PFSK-1 (cell line): ENCODE results near the gene CDIPT.

Experiments
- POLR2AphosphoS5 ChIP-seq: IDR thresholded peaks from 2 replicates; pipeline ENCODE4 v1.6.1; 2012; ENCODE audit warnings: low read depth, mild to moderate bottlenecking, control low read depth, low read length, moderate library complexity
- SIN3A ChIP-seq: IDR thresholded peaks from 2 replicates; pipeline ENCODE4 v1.6.1; 2012; ENCODE audit warnings: mild to moderate bottlenecking, low read length, moderate library complexity, borderline replicate concordance; ENCODE audit not compliant: insufficient read depth
- TAF1 ChIP-seq: IDR thresholded peaks from 2 replicates; pipeline ENCODE4 v1.6.1; 2012; ENCODE audit warnings: low read length, control low read depth, borderline replicate concordance; ENCODE audit not compliant: insufficient read depth
- TF ChIP-seq, protein P1 (sequence below), 2 experiments: IDR thresholded peaks; 2 replicates each; pipeline versions ENCODE4 v1.6.1 to v1.8.0; 2011 to 2012; ENCODE audit warnings: low read depth in 2 of 2, low read length in 2 of 2, control low read depth in 1 of 2, inconsistent platforms in 1 of 2, mild to moderate bottlenecking in 1 of 2, moderate library complexity in 1 of 2; ENCODE audit not compliant: insufficient read depth in 1 of 2

DNA sequence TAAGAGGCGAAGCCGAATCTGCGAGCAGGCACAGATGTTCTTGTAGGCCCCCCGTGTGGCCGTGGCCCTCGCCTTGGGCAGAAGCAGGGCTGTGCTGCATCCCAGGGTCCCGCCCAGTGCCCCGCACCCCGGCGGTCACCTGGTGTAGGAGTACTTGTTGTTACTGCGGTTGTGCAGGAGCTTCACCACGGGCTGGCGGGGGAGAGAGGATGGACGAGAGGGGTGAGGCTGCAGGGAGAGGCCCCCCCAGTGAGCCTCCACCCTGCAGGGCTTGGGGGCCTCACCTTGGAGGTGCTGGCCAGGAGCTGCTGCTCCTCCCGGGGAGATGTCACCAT is 48.6 kb upstream of the CDIPT start:
- TF ChIP-seq TAF1 (no peak), POLR2AphosphoS5 (no peak), SIN3A (no peak)
- TF ChIP-seq, protein P1, sequence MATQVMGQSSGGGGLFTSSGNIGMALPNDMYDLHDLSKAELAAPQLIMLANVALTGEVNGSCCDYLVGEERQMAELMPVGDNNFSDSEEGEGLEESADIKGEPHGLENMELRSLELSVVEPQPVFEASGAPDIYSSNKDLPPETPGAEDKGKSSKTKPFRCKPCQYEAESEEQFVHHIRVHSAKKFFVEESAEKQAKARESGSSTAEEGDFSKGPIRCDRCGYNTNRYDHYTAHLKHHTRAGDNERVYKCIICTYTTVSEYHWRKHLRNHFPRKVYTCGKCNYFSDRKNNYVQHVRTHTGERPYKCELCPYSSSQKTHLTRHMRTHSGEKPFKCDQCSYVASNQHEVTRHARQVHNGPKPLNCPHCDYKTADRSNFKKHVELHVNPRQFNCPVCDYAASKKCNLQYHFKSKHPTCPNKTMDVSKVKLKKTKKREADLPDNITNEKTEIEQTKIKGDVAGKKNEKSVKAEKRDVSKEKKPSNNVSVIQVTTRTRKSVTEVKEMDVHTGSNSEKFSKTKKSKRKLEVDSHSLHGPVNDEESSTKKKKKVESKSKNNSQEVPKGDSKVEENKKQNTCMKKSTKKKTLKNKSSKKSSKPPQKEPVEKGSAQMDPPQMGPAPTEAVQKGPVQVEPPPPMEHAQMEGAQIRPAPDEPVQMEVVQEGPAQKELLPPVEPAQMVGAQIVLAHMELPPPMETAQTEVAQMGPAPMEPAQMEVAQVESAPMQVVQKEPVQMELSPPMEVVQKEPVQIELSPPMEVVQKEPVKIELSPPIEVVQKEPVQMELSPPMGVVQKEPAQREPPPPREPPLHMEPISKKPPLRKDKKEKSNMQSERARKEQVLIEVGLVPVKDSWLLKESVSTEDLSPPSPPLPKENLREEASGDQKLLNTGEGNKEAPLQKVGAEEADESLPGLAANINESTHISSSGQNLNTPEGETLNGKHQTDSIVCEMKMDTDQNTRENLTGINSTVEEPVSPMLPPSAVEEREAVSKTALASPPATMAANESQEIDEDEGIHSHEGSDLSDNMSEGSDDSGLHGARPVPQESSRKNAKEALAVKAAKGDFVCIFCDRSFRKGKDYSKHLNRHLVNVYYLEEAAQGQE (IDR thresholded peaks at IDR 0.05; ENCODE audit: insufficient read depth in 1 of 2, low read depth in 2 of 2, low read length in 2 of 2), result no peak
